GM19395 (cell line): ENCODE results near the gene CSTB.
"Not testable (repeated sequence)": the region's sequence is repeated elsewhere in the genome, so short reads cannot be mapped to it uniquely, and the experiment has no call there.

Source experiments
- ATAC-seq: cut with Tn5 transposase; IDR thresholded peaks from one replicate; pipeline ENCODE4 v1.9.1; 2021; ENCODE audit warnings: mild to moderate bottlenecking, moderate library complexity; ENCODE audit not compliant: unreplicated experiment

The CSTB gene, protein sequence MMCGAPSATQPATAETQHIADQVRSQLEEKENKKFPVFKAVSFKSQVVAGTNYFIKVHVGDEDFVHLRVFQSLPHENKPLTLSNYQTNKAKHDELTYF

DNA sequence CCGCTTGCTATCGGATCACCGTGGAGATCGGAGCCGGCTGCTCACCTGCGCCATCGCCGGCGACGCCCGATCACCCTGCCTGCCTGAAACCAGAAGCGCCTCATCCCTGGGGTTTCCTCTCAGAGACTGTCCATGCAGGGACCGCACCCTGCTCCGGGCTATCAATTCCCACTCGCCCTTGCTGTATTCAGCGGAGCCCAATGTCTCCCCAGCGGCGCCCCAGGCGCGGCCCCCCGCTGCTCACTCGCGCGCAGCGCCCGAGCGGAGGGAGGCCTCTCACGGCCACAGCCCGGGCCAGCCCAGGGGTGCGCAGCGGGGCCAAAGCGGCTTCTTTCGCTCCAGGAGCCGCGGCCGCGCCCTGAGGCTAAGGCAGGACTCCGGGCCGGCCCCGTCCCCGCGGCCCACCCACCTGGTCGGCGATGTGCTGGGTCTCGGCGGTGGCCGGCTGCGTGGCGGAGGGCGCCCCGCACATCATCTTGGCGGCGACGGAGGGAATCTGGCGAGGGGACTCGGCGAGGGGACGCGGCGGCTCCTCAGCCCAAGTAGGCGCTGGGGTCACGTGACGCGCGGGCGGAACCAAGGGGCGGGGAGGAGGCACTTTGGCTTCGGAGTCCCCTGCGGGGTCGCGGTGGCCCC, at the start of gene CSTB:
CSTB (minus strand) TSS at position 514 of the 636 bp plus-strand sequence; CDS start at position 475, 39 bp downstream.
- peak; percentile 75 for ATAC-seq

DNA sequence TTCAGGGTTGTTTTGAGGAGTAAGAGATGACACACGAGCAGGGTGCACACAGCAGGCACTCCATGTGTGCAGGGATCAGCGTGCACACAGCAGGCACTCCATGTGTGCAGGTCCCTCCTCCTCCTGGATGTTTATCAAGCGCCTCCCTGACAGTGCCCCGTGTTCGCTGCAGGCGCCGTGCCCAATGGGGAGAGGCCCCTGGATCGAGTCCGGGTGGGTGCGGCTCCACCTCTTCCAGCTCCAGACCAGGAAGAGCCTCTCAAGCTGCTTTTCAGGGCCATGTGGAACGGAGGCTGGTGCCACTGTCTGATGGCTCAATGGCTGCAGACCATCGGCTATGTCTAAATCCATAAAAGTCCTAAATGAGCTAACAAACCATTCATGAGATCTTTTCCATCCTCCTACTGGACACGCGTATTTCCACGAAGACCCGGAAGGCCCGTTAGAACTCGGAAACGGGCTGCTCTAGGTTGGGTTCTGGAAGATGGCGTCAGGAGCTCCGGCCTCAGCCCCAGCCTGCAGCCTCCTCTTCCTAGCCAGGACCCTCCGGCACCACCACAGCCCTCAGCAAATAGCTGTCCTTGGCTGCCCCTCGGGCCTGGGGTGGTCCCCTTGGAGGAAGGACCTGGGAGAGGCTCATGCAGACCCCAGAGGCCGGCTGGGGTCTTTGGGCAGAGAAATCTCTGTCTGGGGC, 49.3 kb upstream of the CSTB start:
- no peak for ATAC-seq

DNA sequence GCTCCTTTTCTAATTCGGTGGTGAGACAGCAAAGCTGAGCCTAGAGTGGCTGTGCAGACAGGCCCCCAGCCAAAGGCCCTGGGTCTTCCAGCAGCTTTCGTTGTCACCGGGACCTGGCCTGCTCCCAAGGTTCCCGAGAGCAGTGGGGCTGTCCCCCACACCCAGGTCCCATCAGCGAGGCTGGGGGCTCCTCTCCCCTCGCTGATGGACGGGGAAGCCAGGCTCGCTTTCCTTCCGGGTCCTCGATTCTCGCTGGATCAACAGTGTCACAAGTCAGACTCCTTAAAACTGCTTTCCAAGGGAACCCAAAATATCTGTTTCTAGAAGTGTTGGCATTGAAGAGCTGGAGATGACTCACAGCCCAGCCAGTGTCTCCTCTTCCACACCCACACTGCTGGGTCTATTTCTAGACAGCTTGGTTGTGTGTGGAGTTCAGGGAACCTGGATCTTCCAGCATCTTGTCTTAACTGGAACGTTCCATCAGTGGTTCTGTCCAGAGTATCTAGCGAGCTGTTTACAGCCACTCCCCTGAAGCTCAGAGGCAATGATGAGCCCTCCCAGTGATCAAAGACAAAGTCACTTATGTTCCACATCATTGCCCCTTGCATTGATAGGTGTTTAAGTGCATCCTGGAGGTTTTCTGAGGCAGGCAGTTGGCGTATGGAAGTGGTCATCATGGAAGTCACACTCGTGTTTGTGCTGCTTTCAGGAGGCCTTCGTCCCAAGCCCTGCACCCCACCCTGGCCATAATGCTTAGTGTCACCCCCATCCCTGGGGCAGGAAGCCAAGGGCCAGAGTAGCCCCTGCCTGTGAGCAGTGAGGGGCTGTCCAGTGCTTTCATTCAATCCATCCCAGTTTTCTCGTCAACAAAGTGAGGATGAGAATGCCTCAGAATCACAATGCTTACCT, 48.5 kb upstream of the CSTB start:
- no peak for ATAC-seq

DNA sequence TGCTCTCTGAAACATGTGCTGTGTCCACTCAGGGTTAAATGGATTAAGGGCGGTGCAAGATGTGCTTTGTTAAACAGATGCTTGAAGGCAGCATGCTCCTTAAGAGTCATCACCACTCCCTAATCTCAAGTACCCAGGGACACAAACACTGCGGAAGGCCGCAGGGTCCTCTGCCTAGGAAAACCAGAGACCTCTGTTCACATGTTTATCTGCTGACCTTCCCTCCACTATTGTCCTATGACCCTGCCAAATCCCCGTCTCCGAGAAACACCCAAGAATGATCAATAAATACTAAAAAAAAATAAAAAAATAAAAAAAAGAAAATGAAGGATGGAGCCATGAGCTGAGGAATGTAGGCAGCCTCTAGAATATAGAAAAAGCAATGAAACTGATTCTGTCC, 46.6 kb upstream of the CSTB start:
- not testable (repeated sequence) for ATAC-seq

DNA sequence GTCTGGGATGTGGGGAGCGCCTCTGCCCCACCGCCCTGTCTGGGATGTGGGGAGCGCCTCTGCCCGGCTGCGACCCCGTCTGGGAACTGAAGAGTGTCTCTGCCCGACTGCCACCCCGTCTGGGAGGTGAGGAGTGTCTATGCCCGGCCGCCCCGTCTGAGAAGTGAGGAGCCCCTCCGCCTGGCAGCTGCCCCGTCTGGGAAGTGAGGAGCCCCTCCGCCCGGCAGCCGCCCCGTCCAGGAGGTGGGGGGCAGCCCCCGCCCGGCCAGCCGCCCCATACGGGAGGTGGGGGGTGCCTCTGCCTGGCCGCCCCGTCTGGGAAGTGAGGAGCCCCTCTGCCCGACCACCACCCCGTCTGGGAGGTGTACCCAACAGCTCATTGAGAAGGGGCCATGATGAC, 46.1 kb upstream of the CSTB start:
- ATAC-seq = not testable (repeated sequence)

DNA sequence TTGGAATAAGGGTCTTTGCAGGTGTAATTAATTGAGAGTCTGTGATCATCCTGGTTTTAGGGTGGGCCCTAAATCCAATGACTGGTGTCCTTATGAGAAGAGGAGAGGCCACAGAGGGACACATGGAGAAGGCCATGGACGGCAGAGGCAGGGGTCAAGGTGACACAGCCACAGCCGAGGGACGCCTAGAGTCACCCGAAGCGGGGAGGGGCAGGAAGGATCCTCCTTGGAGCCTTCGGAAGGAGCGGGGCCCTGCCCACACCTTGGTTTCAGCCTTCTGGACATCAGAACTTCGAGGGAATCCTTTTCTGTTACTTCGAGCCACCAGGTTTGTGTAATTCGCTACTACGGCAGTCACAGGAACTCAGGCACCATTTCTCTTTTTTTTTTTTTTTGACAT, 44.4 kb upstream of the CSTB start:
- no peak for ATAC-seq

DNA sequence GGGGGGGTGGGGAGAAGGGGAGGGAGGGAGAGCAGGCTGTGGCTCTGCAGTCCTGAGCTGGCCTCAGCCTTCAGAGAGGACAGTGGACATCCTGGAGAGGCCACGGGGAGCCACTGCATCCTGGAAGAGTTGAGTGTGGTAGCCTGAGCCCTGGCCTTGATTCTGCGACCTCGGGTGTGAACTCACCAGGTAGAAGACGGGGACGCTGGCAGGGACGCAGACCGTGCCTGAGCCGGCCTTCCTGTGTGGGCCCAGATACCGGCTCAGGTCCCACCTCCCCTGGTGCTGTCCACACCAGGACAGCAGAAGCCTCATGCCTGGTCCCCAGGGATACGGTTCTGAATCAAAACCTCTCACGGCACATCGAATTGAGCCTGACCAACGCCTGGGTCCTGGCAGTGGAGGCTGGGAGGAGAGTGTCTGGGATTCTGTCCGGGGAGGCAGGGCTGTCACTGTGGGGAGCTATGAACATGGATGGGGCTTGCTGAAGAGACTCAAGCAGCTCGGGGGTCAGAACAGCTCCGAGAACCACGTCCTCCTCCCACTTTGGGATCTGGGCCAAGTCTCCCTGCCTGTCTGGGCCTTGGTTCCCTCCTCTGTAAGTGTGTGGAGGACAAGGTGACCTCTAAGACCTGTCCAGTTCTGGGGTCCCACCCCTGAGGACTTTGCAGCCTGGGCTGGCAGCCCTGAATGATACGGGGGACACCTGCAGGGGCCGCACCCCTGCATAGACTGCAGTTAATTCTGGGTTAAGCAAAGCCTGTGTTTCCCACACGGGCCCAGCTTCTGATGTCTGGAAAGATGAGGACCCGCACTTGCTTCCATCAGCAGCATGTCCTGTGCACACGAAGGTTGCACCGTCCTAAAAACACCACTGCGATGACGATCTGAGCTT, 43.6 kb upstream of the CSTB start:
- no peak for ATAC-seq

DNA sequence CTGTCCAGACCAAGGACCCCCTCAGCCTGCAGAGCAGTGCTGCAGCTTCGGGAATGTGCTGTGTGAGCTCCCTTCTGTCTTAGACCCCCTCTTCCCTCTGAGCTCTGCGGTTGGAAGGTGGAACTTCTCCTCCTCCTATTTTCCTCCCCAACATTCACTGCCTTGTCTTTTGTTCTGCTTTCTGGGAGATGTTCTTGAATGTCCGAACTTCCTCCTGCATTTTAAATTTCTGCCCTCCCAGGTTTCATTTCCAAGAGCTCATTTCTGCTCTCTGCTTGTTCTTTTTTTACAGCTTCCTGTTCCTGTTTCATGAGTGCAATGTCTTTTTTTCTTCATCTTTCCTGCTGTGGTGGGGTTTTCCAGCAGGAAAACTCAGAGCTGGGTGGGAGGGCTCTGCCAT, 42.6 kb upstream of the CSTB start:
- no peak for ATAC-seq

DNA sequence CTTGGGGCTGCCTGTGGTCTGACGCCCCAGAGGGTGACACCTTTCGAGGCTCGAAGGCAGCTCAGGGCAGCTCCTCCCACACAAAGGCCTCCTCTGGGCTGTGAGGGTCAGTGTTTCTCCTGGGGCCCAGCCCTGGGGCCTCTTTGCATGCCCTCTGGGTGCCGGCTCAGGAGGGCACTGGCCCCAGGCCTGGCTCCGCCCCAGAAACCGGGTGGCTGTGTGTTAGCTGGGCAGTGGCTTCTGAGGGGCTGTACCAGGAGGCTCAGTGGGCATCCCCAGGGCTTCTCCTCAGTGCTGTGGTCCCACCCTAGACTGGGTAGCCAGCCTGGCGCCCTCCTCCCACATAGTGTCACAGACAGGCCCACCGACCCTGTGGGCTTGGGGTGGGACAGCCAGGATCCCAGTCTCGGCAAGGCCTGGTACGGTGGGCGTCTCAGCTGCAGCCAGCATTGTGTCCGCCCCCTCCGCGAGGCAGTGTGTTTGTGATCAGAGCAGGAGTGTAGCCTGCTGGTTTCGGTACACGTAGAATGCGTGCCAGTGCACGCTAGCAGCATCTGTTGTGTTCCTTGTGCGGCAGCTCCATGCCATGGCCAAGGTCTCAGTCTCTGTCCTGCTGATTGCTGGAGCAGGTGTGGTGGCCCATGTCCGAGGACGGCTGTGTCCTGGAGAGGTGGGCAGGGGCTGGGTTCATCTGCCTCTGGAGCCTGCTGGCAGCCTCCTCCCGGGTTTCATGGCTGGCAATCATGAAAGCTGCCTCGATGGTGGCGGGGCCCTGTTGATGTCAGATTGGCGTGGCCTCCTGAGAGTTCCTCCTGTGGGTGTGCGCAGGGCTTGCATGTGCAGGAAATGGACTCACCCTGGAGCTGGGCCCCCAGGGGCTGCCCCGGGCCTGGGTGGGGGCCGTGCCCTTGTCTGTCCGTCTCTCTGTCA, 41.3 kb upstream of the CSTB start:
- ATAC-seq = no peak

DNA sequence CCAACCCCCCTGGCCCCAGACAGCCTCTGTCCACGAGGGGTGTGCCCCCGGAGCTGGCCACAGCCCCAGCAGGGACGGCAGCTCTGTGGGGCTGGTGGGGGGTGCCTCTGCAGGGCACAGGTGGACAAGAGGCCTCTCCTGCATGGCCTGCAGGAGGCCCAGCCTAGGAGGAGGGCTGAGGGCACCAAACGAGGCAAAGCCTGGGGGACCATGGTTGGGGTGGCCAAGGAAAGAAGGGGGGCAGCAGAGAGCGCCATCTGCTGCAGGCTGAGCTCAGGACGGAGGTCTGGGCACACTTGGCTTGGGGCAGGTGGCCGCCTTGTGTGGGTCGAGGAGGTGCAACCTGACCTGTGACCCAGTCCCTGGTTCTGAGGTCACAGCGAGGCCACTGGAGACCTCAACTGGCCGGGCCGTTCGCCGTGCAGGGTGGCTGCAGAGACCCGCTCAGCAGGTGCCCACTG, 40.5 kb upstream of the CSTB start:
- no peak for ATAC-seq

DNA sequence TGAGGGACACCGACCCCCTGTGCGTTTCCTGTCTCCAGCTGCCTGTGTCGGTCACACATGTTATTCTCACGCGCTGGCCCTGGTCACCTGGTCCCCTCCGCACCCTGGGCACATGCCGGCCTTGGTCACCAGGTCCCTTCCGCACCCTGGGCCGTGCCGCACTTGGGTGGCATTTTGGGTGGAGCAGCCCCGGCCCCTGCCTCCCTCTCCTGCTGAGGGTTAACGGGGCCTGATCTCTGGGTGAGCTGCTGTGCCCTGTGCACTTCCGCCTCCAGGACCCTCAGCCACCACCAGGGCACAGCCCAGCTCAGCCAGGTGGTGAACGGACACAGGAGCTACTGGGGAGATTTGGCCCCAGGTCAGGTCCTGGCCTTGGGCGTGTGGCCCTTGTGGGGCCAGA, 39.9 kb upstream of the CSTB start:
- ATAC-seq = no peak

DNA sequence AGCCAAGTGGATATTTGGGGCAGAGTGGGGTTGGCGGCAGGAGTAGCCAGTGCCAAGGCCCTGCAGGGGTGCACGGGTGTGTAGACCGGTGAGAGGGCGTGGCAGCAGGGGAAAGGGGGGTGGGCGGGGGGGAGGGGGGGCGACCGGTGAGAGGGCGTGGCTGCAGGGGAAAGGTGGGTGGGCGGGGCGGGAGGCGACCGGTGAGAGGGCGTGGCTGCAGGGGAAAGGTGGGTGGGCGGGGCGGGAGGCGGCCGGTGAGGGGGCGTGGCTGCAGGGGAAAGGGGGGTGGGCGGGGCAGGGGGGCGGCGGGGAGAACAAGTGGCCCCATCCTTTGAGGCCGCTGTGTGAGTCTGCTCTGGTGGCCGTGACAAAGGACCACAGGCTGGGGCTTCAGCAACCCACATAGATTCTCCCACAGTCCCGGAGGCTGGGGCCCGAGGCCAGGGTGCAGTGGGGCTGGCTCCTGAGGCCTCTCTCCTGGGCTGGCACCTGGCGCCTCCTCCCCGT, 39.1 kb upstream of the CSTB start:
- ATAC-seq = no peak

DNA sequence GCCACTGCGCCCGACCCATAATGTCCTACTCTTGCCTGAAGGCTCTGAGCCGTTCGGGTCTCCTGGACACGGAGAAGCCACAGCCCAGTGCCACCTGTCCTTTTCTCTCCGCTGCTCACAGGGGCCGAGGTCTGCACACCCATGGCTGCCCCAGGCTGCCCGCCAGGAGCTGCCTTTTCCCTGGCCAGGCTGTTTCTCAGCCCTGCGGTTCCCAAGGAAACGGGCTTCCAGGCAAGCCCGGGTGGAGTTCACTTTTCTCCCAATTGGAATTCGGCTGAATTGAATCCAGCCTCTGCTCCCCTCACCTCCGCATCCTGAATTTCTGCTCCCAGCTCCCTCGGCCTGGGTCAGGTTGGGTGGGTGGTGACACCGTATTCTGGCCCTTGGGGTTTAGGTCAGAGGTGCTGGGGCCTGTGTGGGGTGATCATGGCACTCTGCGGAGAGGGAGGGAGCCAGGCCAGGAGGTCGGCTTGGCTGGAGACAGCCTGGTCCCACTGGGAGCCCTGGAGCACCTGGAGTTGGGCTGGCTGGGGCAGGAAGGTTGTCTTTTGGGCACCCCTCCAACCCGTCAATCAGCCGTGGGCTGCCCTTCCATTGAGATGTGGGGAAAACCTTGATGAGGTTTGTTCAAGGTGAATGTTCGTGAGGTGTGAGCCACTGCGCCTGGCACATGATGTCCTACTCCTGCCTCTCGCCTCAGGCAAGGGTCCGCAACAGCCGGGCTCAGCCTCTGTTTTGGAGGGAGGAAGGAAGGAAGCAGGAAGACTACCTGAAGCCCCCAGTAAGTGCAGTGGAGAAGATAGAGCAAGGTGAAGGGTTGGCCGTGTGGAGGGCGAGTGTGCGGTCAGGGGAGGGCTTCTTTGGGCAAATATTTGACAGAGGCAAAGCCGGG, 38.4 kb upstream of the CSTB start:
- no peak for ATAC-seq

DNA sequence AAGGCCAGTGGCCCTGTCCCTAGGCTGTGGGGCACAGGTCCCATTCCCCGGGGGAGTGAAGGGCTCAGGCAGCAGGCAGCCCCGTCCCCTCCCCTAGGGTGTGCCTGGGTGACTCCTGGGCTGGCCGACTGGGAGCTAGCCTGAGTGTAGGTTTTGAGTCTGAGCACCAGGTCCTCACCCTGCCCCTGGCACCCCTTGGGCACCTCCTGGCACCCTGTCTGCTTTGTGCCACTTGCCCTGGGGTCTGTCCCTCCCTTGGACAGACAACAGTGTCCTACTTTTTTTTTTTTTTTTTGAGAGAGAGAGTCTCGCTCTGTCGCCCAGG, 37.5 kb upstream of the CSTB start:
- no peak for ATAC-seq

DNA sequence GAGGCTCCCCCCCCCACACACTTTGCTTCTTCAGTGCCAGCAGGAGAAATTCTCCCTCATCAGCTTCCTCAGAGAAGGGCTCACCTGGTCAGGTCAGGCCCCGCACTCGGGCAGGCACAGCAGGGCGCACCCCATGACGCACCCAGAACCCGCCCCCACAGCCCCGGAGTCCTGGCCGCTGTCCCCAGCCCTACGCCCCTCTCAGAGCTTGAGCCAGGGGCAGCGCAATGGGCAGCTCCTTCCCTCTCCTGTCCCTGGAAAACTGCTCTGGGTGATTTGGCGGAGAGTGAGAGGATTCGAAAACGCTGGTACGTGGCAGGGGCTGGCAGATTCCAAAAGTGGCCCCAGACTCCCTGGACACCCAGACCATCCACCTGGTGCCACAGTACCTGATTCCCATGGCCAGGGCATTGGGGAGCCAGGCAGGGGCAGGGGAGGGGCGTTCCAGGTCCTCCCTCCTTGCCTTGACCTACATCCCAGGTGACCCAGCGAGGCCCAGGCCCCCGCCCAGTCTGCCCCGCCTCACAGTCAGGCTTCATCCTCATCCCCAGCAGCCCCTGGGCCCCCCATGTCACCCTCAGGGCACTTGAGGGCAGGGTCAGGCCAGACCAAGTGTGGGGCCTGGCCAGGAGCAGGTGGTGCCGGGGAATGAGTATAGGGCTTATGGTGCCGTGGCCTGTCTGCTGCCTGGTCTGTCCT, 37.0 kb upstream of the CSTB start:
- no peak for ATAC-seq

DNA sequence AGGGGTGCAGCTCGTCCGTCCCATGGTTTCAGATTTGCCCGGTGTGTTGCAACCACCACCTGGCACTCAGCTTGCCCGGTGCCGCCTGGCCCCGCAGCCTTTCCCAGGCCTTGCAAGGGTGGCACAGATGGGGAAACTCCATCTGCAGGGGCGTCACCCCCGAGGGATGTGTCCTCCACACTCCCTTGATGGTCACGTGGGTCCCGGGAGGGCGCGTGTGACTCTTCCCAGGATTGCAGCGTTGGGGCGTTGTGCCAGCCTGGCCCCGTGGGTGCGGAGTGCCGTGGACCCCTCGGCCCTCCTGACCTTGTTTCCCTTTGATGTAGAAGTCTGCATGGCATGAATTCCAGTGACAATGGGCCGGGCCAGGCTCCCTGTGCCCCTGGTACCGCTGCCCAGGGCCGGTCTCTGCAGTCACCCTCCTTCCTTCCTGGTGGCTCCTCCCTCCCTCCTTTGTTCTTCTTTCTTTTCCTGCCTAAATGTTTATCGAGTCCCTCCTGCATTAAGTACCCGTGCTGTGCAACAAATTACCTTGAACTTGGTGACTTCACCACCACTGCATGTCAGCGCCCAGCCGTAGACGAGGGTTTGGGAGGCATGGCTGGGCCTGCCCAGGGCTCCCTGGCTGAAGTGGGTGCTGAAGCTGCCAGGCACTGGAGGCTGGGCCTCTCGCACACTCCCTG, 36.2 kb upstream of the CSTB start:
- ATAC-seq = no peak
